ELR (cell line): ENCODE measurements around the gene ACE.

Experiments
- DNase-seq: peaks from one replicate; pipeline ENCODE4 v3.0.0-alpha.2; 2015; ENCODE audit warnings: low read depth

The ACE gene

GRCh38 chr17:63492940-63493339 lies 16.1 kb downstream of the ACE start:
- no peak for DNase-seq

- DNase-seq: no peak
Observed at GRCh38 chr17:63493411-63493810, 16.6 kb downstream of the ACE start.

GRCh38 chr17:63494300-63494928 lies 17.6 kb downstream of the ACE start:
- no peak for DNase-seq

- DNase-seq: no peak
Observed at GRCh38 chr17:63495491-63495890, 18.6 kb downstream of the ACE start.

- no peak for DNase-seq
Observed at GRCh38 chr17:63496177-63496576, 19.3 kb downstream of the ACE start.

GRCh38 chr17:63496663-63497400 lies 20.0 kb downstream of the ACE start:
- DNase-seq: no peak

GRCh38 chr17:63497708-63498483 lies 21.0 kb downstream of the ACE start:
- DNase-seq: peak; percentile 38

GRCh38 chr17:63498626-63499195 lies 21.9 kb downstream of the ACE start:
- DNase-seq: peak; percentile 81

- DNase-seq: no peak
Observed at GRCh38 chr17:63500543-63501390, 23.9 kb downstream of the ACE start.

GRCh38 chr17:63503341-63503705 lies 26.5 kb downstream of the ACE start:
- no peak for DNase-seq

GRCh38 chr17:63504261-63504660 lies 27.4 kb downstream of the ACE start:
- DNase-seq: no peak

- DNase-seq: no peak
Observed at GRCh38 chr17:63505341-63505740, 28.5 kb downstream of the ACE start.

GRCh38 chr17:63506627-63507026 lies 29.8 kb downstream of the ACE start:
- DNase-seq: no peak

GRCh38 chr17:63511331-63511730 lies 34.5 kb downstream of the ACE start:
- no peak for DNase-seq

- DNase-seq: no peak
Observed at GRCh38 chr17:63512388-63512787, 35.5 kb downstream of the ACE start.

GRCh38 chr17:63512896-63513644 lies 36.2 kb downstream of the ACE start:
- DNase-seq: no peak

GRCh38 chr17:63514477-63514876 lies 37.6 kb downstream of the ACE start:
- DNase-seq: no peak

GRCh38 chr17:63514974-63515373 lies 38.1 kb downstream of the ACE start:
- DNase-seq: no peak

- DNase-seq: no peak
Observed at GRCh38 chr17:63515426-63515825, 38.6 kb downstream of the ACE start.

GRCh38 chr17:63516910-63517824 lies 40.3 kb downstream of the ACE start:
- peak; percentile 88 for DNase-seq
